Measurements from ENCODE around the gene MEX3B. TPM values are rescaled to one million over a fixed set of nuclear protein-coding genes. Genes with fewer than 3 reads are reported as not detected.

MEX3B gene
- total and polyA plus RNA-seq, 9 of the 15 experiments (the other 6 are each of a cell fraction or from before 2014, with no cell fraction given): 0.94 to 12.8 (median 3.6) TPM

GRCh38 chr15:82048811-82049210, 3.0 kb upstream of the MEX3B start:
- Histone ChIP-seq H3K36me3 (ENCODE audit: control insufficient read depth, insufficient read depth, low read length) (peaks cover 5% of the 10 kb centered on the region; the same call in 1 of the 3 replicates), H3K4me2 (ENCODE audit: insufficient read depth, low read length) (no peak overlapping the region), H3K4me3 (no peak overlapping the region), H3K9me1 (ENCODE audit: control insufficient read depth, insufficient read depth, low read length) (no peaks in the 10 kb centered on the region), H3K27ac (ENCODE audit: extremely low read depth, low read depth, low read length) (no peak overlapping the region), H3K79me2 (ENCODE audit: control insufficient read depth, insufficient read depth, low read length) (peaks cover 19% of the 10 kb centered on the region), H3K9me3 (replicated peaks; ENCODE audit: control insufficient read depth, insufficient read depth, low read depth, low read length) (0 out of 2 replicates have a peak, but pooled peaks cover 5% of the 10 kb centered on the region), H4K20me1 (replicated peaks; ENCODE audit: control insufficient read depth, insufficient read depth, low read length) (no peaks in the 10 kb centered on the region), H3K27me3 (ENCODE audit: control insufficient read depth in 2 of 2, insufficient read depth in 2 of 2, low read length in 2 of 2) (no peaks in the 10 kb centered on the region), H2AFZ (ENCODE audit: low read depth, low read length) (no peak overlapping the region), H3K9ac (ENCODE audit: insufficient read depth in 1 of 2, low read depth in 2 of 2, low read length in 2 of 2) (no peak overlapping the region), H3K4me1 (replicated peaks in 1 of 2; ENCODE audit: control insufficient read depth in 2 of 2, insufficient read depth in 2 of 2, low read length in 2 of 2) (peaks cover 2 to 33% of the 10 kb centered on the region in 2 experiments; a peak in 3 of 5 replicates)
- 69% methylated on average over 8 of the region's 8 CpGs for WGBS (ENCODE audit: insufficient coverage, low coverage, missing lambda C conversion rate)
- intact Hi-C loops (cut with micrococcal nuclease) (loop anchor here (5.0 kb wide), 1 partner anchor 237 kb away; no protein-coding TSS in a partner anchor), in situ Hi-C loops (cut with MboI) (no loop called here)
- ATAC-seq: no peak
- DNase-seq (ENCODE audit: extremely low read depth in 1 of 4, low spot score in 3 of 4): no peak
- ChIA-PET CTCF (ENCODE audit: low intra/inter-chr PET ratio) (no interaction called here), POLR2A (interaction anchor here (1.6 kb wide), 1 partner anchor 21 kb away, joined by 4 read pairs; no protein-coding TSS in a partner anchor)
- FAIRE-seq: no peak
- BruUV-seq (replicated peaks): no TSS peak
- TF ChIP-seq ZNF316 (IDR thresholded peaks at IDR 0.05) (no peak), EHMT2 (IDR thresholded peaks at IDR 0.05) (no peak), HLTF (IDR thresholded peaks at IDR 0.05) (no peak), LEF1 (IDR thresholded peaks at IDR 0.05) (no peak), FOXO4 (CRISPR knock-in tag; IDR thresholded peaks at IDR 0.05) (no peak), ZNF318 (IDR thresholded peaks at IDR 0.05; ENCODE audit: borderline replicate concordance in 1 of 2, low read depth in 1 of 2) (no peak), TARDBP (IDR thresholded peaks at IDR 0.05) (no peak), SAFB (IDR thresholded peaks at IDR 0.05; ENCODE audit: borderline replicate concordance, low read depth, low read length) (no peak), NR3C1 (CRISPR knock-in tag; IDR thresholded peaks at IDR 0.05) (no peak), ZBTB17 (CRISPR knock-in tag; IDR thresholded peaks at IDR 0.05) (no peak), PHF8 (IDR thresholded peaks at IDR 0.05; ENCODE audit: borderline replicate concordance, low read length) (no peak), TRIM25 (IDR thresholded peaks at IDR 0.05; ENCODE audit: borderline replicate concordance) (no peak), NFIC (IDR thresholded peaks at IDR 0.05) (no peak), ARHGAP35 (IDR thresholded peaks at IDR 0.05; ENCODE audit: partially characterized antibody) (no peak)
